Measurements from ENCODE around the gene TMPRSS11F.

Gene TMPRSS11F

GRCh38 chr4:68076194-68076593, 53.5 kb downstream of the TMPRSS11F start:
- no peak for DNase-seq

DNA sequence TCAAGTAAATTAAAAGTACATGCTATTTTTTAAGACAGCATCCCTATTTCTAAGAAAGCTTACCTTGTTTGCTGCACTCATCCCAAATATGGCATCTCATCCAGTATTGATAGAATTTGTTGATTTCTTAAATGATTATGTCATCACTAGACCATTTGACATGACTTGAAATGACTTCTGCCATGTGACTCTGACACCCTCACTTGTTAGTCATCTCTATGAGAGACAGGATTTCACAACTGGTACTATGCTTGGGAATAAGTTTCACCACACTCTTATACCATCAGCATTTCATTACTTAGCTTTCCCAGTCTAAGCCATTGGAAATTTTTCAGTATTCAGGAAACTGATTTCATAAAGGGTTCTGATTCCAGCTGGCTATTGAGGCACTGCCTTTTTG, 55.3 kb downstream of the TMPRSS11F start:
- DNase-seq, result no peak

GRCh38 chr4:68070302-68070701, 59.4 kb downstream of the TMPRSS11F start:
- no peak for DNase-seq

- DNase-seq, result no peak
Observed at GRCh38 chr4:68062501-68062900, 67.2 kb downstream of the TMPRSS11F start.

DNA sequence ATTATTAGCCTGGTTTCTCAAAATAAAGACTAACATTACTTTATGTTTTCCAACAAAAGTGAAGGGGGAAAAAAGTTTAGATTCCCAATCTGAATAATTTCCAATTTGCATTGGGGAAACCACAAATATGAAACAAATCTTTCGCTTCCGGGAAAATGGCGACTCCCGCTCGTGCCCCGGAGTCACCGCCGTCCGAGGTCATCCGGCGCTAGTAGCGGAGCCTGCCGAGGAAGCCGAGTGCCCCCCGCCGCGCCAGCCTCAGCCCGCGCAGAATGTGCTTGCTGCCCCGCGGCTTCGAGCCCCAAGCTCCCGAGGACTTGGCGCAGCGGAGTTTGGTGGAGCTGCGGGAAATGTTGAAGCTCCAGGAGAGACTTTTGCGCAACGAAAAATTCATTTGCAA, 91.4 kb downstream of the TMPRSS11F start:
- no peak for DNase-seq

DNA sequence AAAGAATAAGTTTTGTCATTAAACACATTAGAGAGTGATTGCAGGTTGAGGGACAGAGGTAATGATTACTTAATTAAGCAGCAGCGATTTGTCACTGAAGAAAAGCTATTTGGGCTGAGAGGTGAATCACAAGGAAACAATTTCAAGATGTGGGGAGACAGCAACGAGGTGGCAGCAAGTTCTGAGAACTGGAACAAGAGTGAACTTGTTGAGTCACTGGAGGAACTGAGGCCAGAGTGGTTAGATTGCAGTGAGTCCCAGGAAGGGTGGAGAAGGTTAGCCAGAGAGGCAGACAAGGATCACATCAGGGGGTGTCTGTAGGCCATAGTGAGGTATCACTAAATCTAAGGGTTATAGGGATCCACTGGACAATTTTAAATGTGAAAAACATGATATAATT, 108.5 kb downstream of the TMPRSS11F start:
- DNase-seq, result no peak

GRCh38 chr4:68011684-68012083, 118.0 kb downstream of the TMPRSS11F start:
- DNase-seq, result no peak

Measured in NCI-H1092 (cell line).